WTC11 (cell line): ENCODE measurements around the gene RD3L.

Experiments
- AR ChIP-seq: fragments of 250-450 bp; sonication (Bioruptor Pico); IDR thresholded peaks from 2 replicates; pipeline ENCODE4 v1.9.0; 2021; ENCODE audit warnings: mild to moderate bottlenecking
- CTCF ChIP-seq: fragments of 200-600 bp; IDR thresholded peaks from 2 replicates; pipeline ENCODE4 v1.8.0; 2022; ENCODE audit warnings: antibody characterized with exemption
- KAT7 ChIP-seq: sonication (generic); formaldehyde crosslinking; IDR thresholded peaks from 2 replicates; pipeline ENCODE4 v1.8.1; 2023; ENCODE audit warnings: missing genetic modification reagents, mild to moderate bottlenecking, borderline replicate concordance
- SP1 ChIP-seq: sonication (generic); formaldehyde crosslinking; conservative IDR thresholded peaks from 2 replicates; pipeline ENCODE4 v1.8.1; 2022; ENCODE audit warnings: missing genetic modification reagents

GRCh38 chr14:103989964-103990363 lies 47.6 kb upstream of the RD3L start:
- no peak for TF ChIP-seq CTCF
- no peak for TF ChIP-seq KAT7 (CRISPR knock-in tag)
- no peak for TF ChIP-seq SP1
- TF ChIP-seq AR (CRISPR knock-in tag), result no peak
